HEK293T (cell line): ENCODE measurements around the gene ZNF488.

Source experiments
- CTCF ChIA-PET: fragments of 350-600 bp; formaldehyde crosslinking; extraction: SDS; loops from one replicate; lab custom pipeline; 2021; ENCODE audit warnings: antibody characterized with exemption, inconsistent platforms; lab: Yijun Ruan, JAX
- POLR2A ChIA-PET: fragments of 350-600 bp; formaldehyde crosslinking; extraction: SDS; loops from one replicate; lab custom pipeline; 2020; ENCODE audit warnings: antibody characterized with exemption, inconsistent platforms; lab: Yijun Ruan, JAX
- DNase-seq: peaks from one replicate; pipeline ENCODE4 v3.0.0; 2012; ENCODE audit warnings: mixed read lengths; ENCODE audit errors: extremely low spot score
- ARNT ChIP-seq: fragments of 450-650 bp; IDR thresholded peaks from 2 replicates; pipeline ENCODE4 v1.6.1; 2017; ENCODE audit warnings: mild to moderate bottlenecking
- BHLHE40 ChIP-seq: fragments of 450-650 bp; IDR thresholded peaks from 2 replicates; pipeline ENCODE4 v1.6.1; 2016; ENCODE audit warnings: mild to moderate bottlenecking, moderate library complexity, borderline replicate concordance
- CTBP1 ChIP-seq: fragments of 450-650 bp; IDR thresholded peaks from 2 replicates; pipeline ENCODE4 v1.6.1; 2016; ENCODE audit warnings: borderline replicate concordance
- ELF4 ChIP-seq: fragments of 450-650 bp; IDR thresholded peaks from 2 replicates; pipeline ENCODE4 v1.6.1; 2017; ENCODE audit warnings: antibody characterized with exemption
- FOXA1 ChIP-seq: fragments of 450-650 bp; IDR thresholded peaks from 2 replicates; pipeline ENCODE4 v1.6.1; 2016; ENCODE audit warnings: mild to moderate bottlenecking
- FOXK2 ChIP-seq: fragments of 450-650 bp; IDR thresholded peaks from 2 replicates; pipeline ENCODE4 v1.6.1; 2016; ENCODE audit warnings: mild to moderate bottlenecking
- FOXM1 ChIP-seq: fragments of 450-650 bp; IDR thresholded peaks from 2 replicates; pipeline ENCODE4 v1.6.1; 2017; ENCODE audit warnings: mild to moderate bottlenecking, borderline replicate concordance
- HDGF ChIP-seq: fragments of 450-650 bp; IDR thresholded peaks from 2 replicates; pipeline ENCODE4 v1.6.1; 2017; ENCODE audit warnings: antibody characterized with exemption, borderline replicate concordance
- L3MBTL2 ChIP-seq: fragments of 450-650 bp; conservative IDR thresholded peaks from 2 replicates; pipeline ENCODE4 v1.6.1; 2016; ENCODE audit warnings: mild to moderate bottlenecking
- LEF1 ChIP-seq: fragments of 450-650 bp; IDR thresholded peaks from 2 replicates; pipeline ENCODE4 v1.6.1; 2017; ENCODE audit warnings: mild to moderate bottlenecking, borderline replicate concordance
- NFRKB ChIP-seq: fragments of 450-650 bp; IDR thresholded peaks from 2 replicates; pipeline ENCODE4 v1.6.1; 2016; ENCODE audit warnings: mild to moderate bottlenecking, moderate library complexity
- SP1 ChIP-seq: fragments of 450-650 bp; IDR thresholded peaks from 2 replicates; pipeline ENCODE4 v1.6.1; 2017
- SUZ12 ChIP-seq: fragments of 450-650 bp; IDR thresholded peaks from 2 replicates; pipeline ENCODE4 v1.6.1; 2016; ENCODE audit warnings: mild to moderate bottlenecking
- TARDBP ChIP-seq: fragments of 450-650 bp; IDR thresholded peaks from 2 replicates; pipeline ENCODE4 v1.6.1; 2016
- ZNF384 ChIP-seq: fragments of 450-650 bp; IDR thresholded peaks from 2 replicates; pipeline ENCODE4 v1.6.1; 2016
- TF ChIP-seq, protein P1 (sequence below): fragments of 450-650 bp; IDR thresholded peaks from 2 replicates; pipeline ENCODE4 v1.6.1; 2016

The ZNF488 gene

DNA sequence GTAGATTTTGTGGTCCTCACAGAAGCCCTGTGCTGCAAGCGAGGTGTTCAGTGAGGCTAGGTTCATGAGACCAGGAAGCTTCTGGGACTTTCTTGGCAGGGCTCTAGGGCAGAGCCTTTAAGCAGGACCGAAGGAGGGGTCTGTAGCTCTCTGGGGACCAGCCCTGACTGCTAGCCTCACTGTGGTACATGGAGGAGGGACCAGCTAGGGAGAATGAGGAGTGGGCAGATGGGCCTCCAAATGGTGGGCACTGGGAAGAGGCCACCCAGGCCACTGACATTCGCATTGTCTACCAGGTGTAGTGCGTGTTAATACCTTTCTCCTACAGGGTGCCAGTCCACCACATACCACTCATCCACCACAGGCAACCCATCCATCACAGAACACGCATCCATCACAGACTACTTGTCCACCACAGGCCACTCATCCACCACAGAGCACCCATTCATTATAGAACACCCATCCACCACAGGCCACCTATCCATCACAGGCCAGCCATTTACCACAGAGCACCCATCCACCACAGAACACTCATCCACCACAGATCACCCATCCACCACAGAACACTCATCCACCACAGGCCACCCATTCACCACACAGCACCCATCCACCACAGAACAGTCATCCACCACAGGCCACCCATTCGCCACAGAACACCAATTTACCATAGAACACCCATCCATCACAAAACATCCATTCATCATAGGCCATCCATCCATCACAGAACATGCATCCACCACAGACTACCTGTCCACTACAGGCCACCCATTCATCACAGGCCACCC is 31.6 kb upstream of the ZNF488 start:
- POLR2A ChIA-PET: no interaction called here
- CTCF ChIA-PET: no interaction called here
- no peak for TF ChIP-seq ARNT
- TF ChIP-seq HDGF: no peak
- TF ChIP-seq NFRKB: no peak
- TF ChIP-seq ZNF384: no peak
- TF ChIP-seq FOXM1: no peak
- TF ChIP-seq, protein P1, sequence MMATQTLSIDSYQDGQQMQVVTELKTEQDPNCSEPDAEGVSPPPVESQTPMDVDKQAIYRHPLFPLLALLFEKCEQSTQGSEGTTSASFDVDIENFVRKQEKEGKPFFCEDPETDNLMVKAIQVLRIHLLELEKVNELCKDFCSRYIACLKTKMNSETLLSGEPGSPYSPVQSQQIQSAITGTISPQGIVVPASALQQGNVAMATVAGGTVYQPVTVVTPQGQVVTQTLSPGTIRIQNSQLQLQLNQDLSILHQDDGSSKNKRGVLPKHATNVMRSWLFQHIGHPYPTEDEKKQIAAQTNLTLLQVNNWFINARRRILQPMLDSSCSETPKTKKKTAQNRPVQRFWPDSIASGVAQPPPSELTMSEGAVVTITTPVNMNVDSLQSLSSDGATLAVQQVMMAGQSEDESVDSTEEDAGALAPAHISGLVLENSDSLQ: no peak
- TF ChIP-seq CTBP1: no peak
- no peak for TF ChIP-seq FOXK2
- TF ChIP-seq L3MBTL2: no peak
- no peak for TF ChIP-seq TARDBP
- no peak for TF ChIP-seq FOXA1
- TF ChIP-seq ELF4: no peak
- TF ChIP-seq SUZ12: no peak
- TF ChIP-seq SP1: no peak
- no peak for TF ChIP-seq BHLHE40
- no peak for TF ChIP-seq LEF1
- no peak for DNase-seq

DNA sequence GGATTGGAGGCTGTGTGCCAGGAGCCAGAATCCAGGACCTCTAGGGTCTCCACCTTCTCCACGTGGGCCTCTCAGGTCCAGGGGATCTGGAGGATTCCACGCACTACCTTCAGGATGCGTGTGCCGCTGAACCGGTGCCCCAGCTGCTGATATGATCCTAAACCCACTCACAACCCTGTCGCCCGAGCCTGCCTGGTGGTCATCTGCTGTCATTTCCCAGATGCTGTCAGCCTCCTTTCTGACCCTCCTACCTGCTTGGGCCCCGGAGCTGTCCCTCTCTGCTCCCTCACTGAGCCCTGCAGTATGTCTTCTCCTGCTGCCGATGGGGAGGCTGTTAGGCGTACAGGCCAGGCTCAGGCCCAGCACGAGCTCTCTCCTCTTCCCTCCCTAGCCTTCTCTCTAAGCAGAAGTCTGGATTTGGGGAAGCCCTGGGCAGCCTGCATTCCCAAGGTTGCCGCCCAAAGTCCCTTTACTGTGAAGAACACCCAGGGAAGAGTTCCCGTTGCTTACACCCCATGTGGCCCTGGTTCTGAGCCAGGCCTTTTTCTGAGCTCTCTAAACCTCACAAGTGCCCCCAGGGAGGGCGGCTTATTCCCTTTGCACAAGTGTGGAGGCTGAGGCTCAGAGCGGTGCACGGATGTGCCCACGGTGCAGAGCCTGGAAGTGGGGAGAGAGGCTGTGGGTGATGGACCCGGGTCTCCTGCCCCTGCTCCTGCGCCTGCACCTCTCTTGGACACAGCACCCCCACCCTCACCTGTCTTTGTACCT is 30.8 kb upstream of the ZNF488 start:
- TF ChIP-seq SP1 (no peak), L3MBTL2 (no peak), FOXM1 (no peak), TARDBP (no peak), ARNT (no peak), SUZ12 (no peak), CTBP1 (no peak), HDGF (no peak), FOXA1 (no peak), NFRKB (no peak), LEF1 (no peak), ZNF384 (no peak), FOXK2 (no peak), ELF4 (no peak), BHLHE40 (no peak)
- TF ChIP-seq, protein P1: no peak
- CTCF ChIA-PET: no interaction called here
- no peak for DNase-seq
- POLR2A ChIA-PET: no interaction called here

DNA sequence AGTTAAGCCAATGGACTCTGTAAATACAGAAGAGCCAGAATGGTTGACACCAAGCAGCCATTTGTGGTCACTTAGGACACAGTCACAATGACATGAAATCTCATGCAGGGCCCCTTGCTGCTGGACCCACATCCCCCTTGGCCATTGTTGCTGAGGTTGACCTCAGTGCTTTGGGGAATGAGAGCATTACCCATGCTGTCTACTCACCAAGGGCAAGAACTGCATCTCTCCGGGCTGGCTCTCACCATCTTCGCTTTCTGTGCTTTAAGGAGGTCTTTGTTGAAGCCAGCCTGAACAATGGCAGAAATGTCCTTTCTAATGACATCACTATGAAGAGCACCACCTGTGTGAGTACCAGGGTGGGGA is 30.1 kb upstream of the ZNF488 start:
- ChIA-PET POLR2A (no interaction called here), CTCF (no interaction called here)
- DNase-seq: no peak
- TF ChIP-seq TARDBP (no peak), CTBP1 (no peak), SP1 (no peak), FOXA1 (no peak), LEF1 (no peak), ZNF384 (no peak), ARNT (no peak), SUZ12 (no peak), HDGF (no peak), FOXK2 (no peak), FOXM1 (no peak), BHLHE40 (no peak), L3MBTL2 (no peak), NFRKB (no peak), ELF4 (no peak)
- TF ChIP-seq, protein P1: no peak

DNA sequence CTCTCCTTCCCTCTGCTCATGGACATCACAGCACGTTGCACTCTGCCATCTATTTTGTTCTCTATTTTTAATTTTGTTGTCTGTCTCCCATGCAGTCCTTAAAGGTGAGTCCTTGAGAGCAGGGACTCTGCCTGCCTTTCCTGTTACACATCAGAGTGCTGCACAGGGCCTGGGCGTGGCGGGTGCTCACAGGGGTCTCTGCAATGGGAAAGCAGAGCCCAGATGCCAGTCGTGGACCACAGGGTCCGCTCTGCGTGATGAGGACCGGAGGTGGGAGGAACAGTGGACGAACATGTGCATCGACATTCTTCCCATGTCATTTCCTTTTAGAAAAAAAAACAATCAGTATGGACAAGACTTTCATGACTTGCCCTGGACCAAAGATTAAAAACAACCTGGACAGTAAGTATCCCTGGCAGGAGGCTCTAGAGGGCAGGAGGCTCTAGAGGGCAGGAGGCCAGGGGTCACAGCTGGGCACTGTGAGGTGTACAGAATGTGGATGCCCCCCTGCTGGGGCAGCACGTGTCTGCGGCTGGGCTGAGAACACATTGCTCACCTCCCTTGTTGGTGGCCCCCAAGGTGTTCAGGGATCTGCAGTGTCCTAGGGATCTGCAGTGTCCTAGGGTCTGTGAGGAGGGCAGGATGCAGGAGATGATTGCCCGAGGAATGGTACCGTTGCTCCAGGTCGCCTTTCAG is 29.6 kb upstream of the ZNF488 start:
- no peak for DNase-seq
- TF ChIP-seq TARDBP: no peak
- TF ChIP-seq HDGF: no peak
- no peak for TF ChIP-seq FOXA1
- TF ChIP-seq CTBP1: no peak
- no peak for TF ChIP-seq SUZ12
- no peak for TF ChIP-seq LEF1
- TF ChIP-seq, protein P1: no peak
- no peak for TF ChIP-seq FOXM1
- TF ChIP-seq ARNT: no peak
- TF ChIP-seq L3MBTL2: no peak
- no peak for TF ChIP-seq SP1
- TF ChIP-seq FOXK2: no peak
- TF ChIP-seq BHLHE40: no peak
- TF ChIP-seq ZNF384: no peak
- POLR2A ChIA-PET: no interaction called here
- CTCF ChIA-PET: no interaction called here
